Testis (tissue), 2 donors: ENCODE data around the gene DMD.

Source experiments
- CTCF ChIP-seq, 3 experiments: fragments of 450-650 bp in 2 of 3; fragments of 200-600 bp in 1 of 3; sonication (generic) in 1 of 3; IDR thresholded peaks; one replicate each; pipeline ENCODE4 v1.5.1; 2016 to 2019; ENCODE audit warnings: antibody characterized with exemption in 3 of 3, mild to moderate bottlenecking in 2 of 3, moderate library complexity in 1 of 3
- POLR2A ChIP-seq: fragments of 450-650 bp; IDR thresholded peaks from one replicate; pipeline ENCODE4 v1.6.1; 2017; ENCODE audit warnings: antibody characterized with exemption, mild to moderate bottlenecking, moderate library complexity

GRCh38 chrX:32896088-32896487 lies 315.3 kb downstream of the DMD start:
- TF ChIP-seq POLR2A (no peak), CTCF (IDR thresholded peaks at IDR 0.05) (no peak)
